ENCODE measurements around the gene TIMP2. TPM values are rescaled to one million over a fixed set of nuclear protein-coding genes. Genes with fewer than 3 reads are reported as not detected.

Gene TIMP2
- total RNA-seq, 1 experiment from 2014 or later: 64.8 TPM

GRCh38 chr17:78896091-78896833, 28.9 kb downstream of the TIMP2 start:
- ChIA-PET POLR2A (no interaction called here), CTCF (no interaction called here), RAD21 (ENCODE audit: low non-redundant PET in 1 of 2, low total read pairs in 2 of 2, uncharacterized antibody in 2 of 2, unreplicated experiment in 2 of 2) (no interaction called here)
- Histone ChIP-seq H4K20me1 (ENCODE audit: insufficient read depth) (no peaks in the 10 kb centered on the region), H3K4me1 (ENCODE audit: control insufficient read depth in 1 of 2, insufficient read depth in 2 of 2, low read length in 2 of 2) (peaks cover 0 to 11% of the 10 kb centered on the region in 2 experiments; a peak in 2 of 4 replicates), H3K27me3 (ENCODE audit: insufficient read depth, low read length) (no peaks in the 10 kb centered on the region), H3K9ac (ENCODE audit: low read length) (no peak overlapping the region), H3K4me3 (replicated peaks in 1 of 2; ENCODE audit: low read depth in 1 of 2, low read length in 2 of 2) (no peak overlapping the region), H3K4me2 (ENCODE audit: low read length) (no peak overlapping the region), H3K36me3 (ENCODE audit: control insufficient read depth in 1 of 2, insufficient read depth in 2 of 2, low read length in 2 of 2) (no peaks in the 10 kb centered on the region), H2AFZ (ENCODE audit: low read depth, low read length, poor library complexity, severe bottlenecking) (no peak overlapping the region), H3K79me2 (ENCODE audit: insufficient read depth, low read length) (peaks cover 6% of the 10 kb centered on the region; the same call in 1 of the 2 replicates), H3K27ac (ENCODE audit: low read depth, low read length) (no peak overlapping the region), H3K9me2 (ENCODE audit: insufficient read depth) (no peaks in the 10 kb centered on the region), H3K9me3 (ENCODE audit: control insufficient read depth in 1 of 2, insufficient read depth in 1 of 2, low read depth in 1 of 2, low read length in 2 of 2) (no peaks in the 10 kb centered on the region)
- ATAC-seq (no peak), DNase-seq (ENCODE audit: low read depth, low spot score) (no peak)
- TF ChIP-seq EZH2phosphoT487 (IDR thresholded peaks at IDR 0.05; ENCODE audit: borderline replicate concordance) (no peak), CTCF (IDR thresholded peaks at IDR 0.05 in 2 of 3, conservative IDR thresholded peaks at IDR 0.05 in 1 of 3; ENCODE audit: borderline replicate concordance in 1 of 3, insufficient read depth in 1 of 3, low read depth in 2 of 3, low read length in 2 of 3) (no peak), EGR1 (IDR thresholded peaks at IDR 0.05; ENCODE audit: low read depth) (no peak), SIN3A (IDR thresholded peaks at IDR 0.05; ENCODE audit: low read depth) (no peak), ATF3 (IDR thresholded peaks at IDR 0.05) (no peak), REST (IDR thresholded peaks at IDR 0.05; ENCODE audit: low read depth) (no peak), FOSL1 (IDR thresholded peaks at IDR 0.05; ENCODE audit: low read depth) (no peak), TCF7L2 (IDR thresholded peaks at IDR 0.05; ENCODE audit: borderline replicate concordance, extremely low read depth, insufficient read depth, insufficient read length) (no peak), EZH2 (IDR thresholded peaks at IDR 0.05) (no peak), SRF (IDR thresholded peaks at IDR 0.05; ENCODE audit: low read depth) (no peak), CEBPB (IDR thresholded peaks at IDR 0.05; ENCODE audit: low read depth) (no peak), POLR2A (IDR thresholded peaks at IDR 0.05; ENCODE audit: borderline replicate concordance, extremely low read depth, insufficient read depth, insufficient read length) (no peak), JUND (IDR thresholded peaks at IDR 0.05) (no peak), SP1 (IDR thresholded peaks at IDR 0.05; ENCODE audit: low read depth) (no peak), ELF1 (IDR thresholded peaks at IDR 0.05; ENCODE audit: borderline replicate concordance, low read depth) (no peak), ZBTB33 (IDR thresholded peaks at IDR 0.05; ENCODE audit: extremely low read depth, insufficient replicate concordance, low read length) (no peak), MAX (IDR thresholded peaks at IDR 0.05) (no peak), POLR2AphosphoS5 (IDR thresholded peaks at IDR 0.05; ENCODE audit: low read depth, low read length) (no peak), RAD21 (IDR thresholded peaks at IDR 0.05; ENCODE audit: low read depth) (no peak)
- BruUV-seq (replicated peaks): no TSS peak
- intact Hi-C loops (cut with micrococcal nuclease): no loop called here

Measured in HCT116 (cell line).